GM19438 (cell line): ENCODE data around the gene SMIM1.

Experiments used
- ATAC-seq: cut with Tn5 transposase; IDR thresholded peaks from one replicate; pipeline ENCODE4 v1.9.1; 2021; ENCODE audit warnings: low read depth; ENCODE audit not compliant: unreplicated experiment

SMIM1 gene

DNA sequence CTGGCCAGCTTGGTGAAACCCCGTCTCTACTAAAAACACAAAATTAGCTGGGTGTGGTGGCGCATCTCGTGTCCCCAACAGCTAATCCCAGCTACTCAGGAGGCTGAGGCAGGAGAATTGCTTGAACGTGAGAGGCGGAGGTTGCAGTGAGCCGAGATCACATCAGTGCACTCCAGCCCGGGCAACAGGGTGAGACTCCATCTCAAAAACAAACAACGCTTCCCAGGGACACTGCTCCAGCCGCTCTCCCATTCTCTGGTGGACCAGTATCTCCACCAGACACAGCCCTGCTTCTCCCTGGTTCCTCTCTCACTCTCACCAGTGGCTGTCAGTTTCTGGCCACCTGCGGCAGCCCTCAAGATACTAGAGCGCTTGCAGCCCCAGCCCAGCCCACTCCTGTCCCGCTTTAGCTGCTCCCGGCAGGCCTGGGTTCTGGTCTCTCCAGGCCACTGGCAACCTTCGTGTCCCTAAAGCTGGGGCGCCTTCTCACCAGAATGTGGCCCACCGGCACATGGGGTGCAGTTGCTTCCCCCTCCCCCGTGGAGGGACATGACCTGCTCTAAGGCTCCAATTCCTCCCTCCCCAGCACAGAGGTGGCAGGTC is 44.7 kb downstream of the SMIM1 start:
- no peak for ATAC-seq

DNA sequence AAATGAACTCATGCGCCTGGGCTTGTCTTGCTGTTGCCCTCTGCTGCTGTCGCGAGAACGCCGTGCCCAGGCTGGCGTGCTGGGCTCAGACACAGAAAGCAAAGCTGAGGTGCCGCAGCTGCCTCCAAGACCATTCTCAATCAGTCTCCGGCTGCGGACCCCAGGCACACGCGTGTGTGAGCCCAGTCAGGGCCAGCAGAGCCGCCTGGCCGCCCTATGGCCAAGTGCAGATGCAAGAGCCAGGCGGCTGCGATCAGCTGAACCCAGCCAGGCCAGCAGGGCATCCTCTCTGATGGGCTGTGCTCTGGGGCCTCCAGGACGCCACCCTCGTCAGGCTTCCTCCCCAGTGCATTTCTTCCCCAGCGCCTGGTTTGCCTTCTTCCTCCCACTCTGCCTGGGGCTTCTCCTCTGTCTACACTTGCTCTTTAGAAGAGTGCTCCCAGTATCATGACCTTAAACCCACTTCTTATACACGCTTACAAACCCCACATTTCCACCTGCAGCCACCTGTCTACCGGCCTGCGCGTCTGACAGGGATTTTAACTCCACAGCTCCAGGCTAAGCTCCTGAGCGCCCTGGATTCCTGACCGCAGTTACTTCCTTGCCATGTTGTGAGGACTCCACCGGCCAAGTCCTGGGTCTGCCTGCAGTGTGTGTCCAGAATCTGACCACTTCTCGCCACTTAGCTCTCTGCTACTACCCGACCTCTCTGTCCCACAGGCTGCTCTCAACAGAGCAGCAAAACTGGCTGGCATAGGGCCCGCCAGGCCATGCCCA is 45.5 kb downstream of the SMIM1 start:
- no peak for ATAC-seq

DNA sequence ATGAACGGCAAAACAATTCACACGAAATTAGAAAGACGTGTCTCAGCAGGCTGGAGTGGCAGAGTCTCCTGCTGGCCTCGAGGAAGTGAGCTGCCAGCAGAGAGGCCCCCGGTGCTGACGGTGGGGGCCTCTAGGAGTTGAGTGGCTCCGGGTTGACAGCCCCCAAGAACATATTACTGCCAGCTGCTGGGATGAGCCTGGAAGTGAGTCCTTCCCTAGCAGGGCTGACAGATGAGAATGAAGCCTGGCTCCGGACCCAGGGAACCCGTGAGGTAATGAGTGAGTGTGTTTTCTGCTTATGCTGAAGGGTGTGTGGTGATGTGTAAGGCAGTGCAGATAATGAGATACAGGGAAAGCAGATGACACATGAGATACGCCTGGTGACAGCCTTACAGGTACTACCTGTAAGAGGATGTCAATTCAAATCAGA is 47.2 kb downstream of the SMIM1 start:
- no peak for ATAC-seq

DNA sequence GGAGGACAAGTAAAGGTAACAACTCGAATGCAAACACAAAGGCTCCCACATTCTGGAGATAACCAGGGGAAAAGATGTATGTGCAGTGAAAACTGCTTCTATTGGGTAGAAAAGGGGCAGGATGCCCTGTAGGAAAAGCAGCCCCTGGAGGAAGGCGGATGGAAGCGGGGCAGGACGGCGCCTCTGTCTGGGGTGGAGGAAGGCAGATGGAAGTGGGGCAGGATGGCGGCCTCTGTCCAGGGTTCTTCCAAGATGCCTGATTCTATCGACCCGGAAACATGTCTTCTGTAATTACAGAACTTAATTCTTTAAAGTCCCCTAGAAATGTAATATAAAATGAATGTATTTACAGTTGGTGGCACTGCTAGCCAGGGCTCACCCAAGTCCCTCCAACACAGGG is 47.8 kb downstream of the SMIM1 start:
- no peak for ATAC-seq

DNA sequence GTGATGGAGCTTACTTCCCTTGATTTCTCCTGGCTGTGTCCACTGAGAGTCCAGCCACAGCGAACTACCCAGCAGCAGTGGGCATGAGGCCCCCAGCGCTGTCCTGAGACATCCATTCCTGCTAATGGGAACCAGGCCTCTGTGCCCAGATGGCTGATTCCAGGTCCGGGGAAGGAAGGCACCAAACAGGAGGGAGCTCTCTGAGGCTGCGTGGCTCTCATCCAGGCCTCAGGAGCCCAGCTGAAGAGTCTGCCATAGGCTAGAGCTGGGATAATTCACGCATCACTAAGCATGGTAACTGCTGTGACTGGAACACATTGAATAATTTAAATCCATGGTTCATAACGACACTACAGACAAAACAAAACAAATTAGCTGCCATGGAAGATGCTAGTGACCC is 48.5 kb downstream of the SMIM1 start:
- no peak for ATAC-seq

DNA sequence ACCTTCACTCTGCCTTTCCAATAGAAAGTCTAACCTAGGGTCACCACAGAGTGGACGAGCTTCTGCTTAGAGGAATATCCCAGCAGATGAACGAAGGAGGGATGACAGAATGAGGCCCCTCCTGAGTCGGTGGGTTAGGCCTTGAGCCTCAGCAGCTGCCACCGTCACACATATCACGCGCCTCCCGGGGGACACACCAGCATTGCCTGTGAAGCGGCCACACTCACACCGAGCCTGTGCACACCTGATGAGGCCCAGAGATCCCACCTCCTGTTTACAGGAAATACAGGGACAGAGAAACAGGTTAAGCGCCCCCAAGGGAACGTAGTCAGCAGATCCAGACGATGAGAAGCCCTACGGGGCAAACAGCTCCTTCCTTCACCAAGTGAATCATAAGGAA is 48.9 kb downstream of the SMIM1 start:
- ATAC-seq: no peak

DNA sequence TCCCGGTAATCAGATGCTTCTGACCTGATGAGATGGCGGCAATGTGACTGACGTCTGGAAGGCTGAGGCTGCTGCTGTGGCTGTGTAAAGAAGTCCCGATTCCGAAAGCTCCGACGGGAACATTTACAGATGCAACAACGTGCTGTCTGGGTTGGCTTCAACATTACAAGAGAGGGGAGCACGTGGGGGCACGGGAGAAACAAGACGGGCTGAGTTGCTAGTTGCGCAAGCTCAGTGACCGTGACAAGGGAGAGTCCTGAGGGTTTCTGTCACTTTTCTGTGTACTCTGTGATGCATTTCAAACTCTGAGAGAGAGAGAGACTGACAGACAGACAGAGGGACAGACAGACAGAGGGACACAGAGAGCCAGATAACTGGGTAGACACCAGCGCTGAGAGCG is 49.4 kb downstream of the SMIM1 start:
- no peak for ATAC-seq

DNA sequence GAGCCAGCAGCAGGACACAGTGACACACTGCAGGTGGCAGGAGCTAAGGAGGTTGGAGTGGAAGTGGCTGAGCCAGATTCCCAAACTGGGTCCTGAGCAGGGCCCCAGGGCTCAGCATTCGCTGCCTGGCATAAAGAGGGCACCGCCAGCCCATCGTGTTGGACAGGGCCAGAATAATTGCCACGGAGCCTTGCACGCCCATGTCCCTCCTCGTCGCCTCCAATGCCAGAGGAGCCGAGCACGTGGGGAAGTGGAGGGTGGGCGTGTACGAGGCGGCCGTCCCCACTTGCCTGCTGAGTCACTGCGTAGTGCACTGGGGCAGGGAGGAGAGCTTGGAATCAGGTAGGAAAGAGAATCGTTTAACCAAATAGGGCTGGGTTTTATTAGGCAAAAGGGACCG is 49.9 kb downstream of the SMIM1 start:
- no peak for ATAC-seq

DNA sequence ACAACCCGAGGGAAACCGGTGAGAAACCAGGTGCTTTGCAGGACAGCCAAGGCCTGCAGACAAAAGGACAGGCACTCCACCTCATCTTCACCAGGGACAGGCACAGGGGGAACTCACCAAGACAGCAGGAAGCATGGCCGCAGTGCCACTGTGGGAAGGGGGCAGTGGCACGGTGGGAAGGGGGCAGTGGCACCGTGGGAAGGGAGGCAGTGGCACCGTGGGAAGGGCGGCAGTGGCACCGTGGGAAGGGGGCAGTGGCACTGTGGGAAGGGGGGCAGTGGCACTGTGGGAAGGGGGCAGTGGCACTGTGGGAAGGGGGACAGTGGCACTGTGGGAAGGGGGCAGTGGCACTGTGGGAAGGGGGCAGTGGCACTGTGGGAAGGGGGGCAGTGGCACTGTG is 52.1 kb downstream of the SMIM1 start:
- no peak for ATAC-seq

DNA sequence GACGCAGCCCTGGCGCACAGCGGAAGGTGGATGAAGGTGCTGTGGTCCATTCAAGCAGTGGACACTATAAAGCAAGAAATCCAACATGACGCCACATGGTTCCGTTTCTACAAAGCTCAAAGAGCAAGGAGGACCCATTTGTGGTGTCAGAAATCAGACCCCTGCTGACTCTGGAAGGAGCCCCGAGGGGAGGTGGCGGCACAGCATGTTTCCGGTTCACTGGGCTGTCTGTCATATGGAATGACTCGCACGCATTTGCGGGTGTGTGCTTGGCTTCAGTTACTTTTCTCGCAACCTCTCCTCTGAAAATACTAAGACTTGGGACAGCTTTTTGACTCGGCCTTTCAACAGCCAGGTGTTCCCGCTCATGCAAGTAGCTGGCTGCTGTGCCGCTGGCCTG is 52.8 kb downstream of the SMIM1 start:
- ATAC-seq: no peak
